SK-N-MC (cell line): ENCODE measurements around the gene LIPA.

Experiments used
- EZH2 ChIP-seq: fragments of 200-600 bp; sonication (generic); IDR thresholded peaks from one replicate; pipeline ENCODE4 v1.6.1; 2017; ENCODE audit warnings: antibody characterized with exemption
- FOXP2 ChIP-seq: optimal IDR thresholded peaks from 2 replicates; pipeline ENCODE3; 2011; ENCODE audit warnings: mild to moderate bottlenecking, moderate library complexity; ENCODE audit not compliant: insufficient read depth; ENCODE audit errors: extremely low read length, control extremely low read depth
- POLR2AphosphoS5 ChIP-seq: IDR thresholded peaks from 2 replicates; pipeline ENCODE4 v1.6.1; 2012; ENCODE audit warnings: mild to moderate bottlenecking, low read depth, low read length, borderline replicate concordance

DNA sequence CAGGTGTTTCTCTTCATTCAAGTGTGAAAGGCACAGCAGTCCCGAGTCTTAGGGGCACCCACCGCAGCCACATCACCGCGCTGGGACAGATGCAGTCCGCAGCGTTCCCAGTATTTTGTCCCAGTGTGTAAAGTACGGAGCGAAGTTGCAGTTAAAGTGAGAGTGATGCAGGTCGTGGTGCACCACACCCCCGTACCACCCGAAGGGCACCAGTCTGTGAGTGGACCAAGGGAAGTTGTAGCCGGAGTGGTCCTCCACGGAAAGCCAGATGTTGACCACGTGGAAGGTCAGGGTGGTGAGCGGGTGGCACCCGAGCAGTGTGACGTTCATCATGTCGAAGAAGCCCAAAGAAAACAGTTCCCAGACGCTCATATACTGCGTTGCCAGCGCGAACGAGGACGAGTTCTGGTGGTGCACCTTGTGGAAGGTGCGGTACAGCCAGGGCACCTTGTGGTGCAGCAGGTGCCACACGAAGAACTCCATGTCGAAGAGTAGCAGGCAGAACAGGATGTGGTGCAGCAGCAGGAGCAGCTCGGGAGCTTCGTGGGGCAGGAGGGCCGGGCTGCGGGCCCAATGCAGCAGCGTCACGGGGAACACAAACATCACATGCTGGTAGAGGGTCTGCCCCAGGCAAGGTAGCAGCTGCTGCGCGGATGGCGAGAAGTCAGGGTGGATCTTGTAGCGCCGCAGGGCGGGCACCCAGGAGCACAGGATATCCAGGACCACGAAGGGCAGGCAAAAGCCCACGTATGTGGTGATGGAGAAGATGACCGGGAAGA is 45.0 kb downstream of the LIPA start:
- TF ChIP-seq POLR2AphosphoS5 = no peak
- no peak for TF ChIP-seq EZH2
- no peak for TF ChIP-seq FOXP2
